ENCODE data around the gene C6orf136. TPM values are rescaled to one million over a fixed set of nuclear protein-coding genes. Genes with fewer than 3 reads are reported as not detected.

Gene C6orf136
- polyA plus RNA-seq, 1 donor (not counting 4 experiments of a cell fraction or from before 2014, with no cell fraction given), result 7.8 TPM

GRCh38 chr6:30600451-30600961, 46.4 kb upstream of the C6orf136 start:
- H3K4me3 ChIP-seq (ENCODE audit: control insufficient read depth in 2 of 3, extremely low read depth in 1 of 3, insufficient read depth in 2 of 3, low read depth in 1 of 3, low read length in 3 of 3), result no peak overlapping the region
- no peaks in the 10 kb centered on the region for H3K27me3 ChIP-seq (ENCODE audit: control insufficient read depth, extremely low read depth, insufficient read depth, low read length)
- DNase-seq (ENCODE audit: low read depth, low spot score), result no peak
- H3K27ac ChIP-seq (ENCODE audit: control insufficient read depth, insufficient read depth, low read length), result no peak overlapping the region
- FAIRE-seq, result no peak
- H3K36me3 ChIP-seq (ENCODE audit: control insufficient read depth in 2 of 2, extremely low read depth in 1 of 2, insufficient read depth in 2 of 2, low read length in 2 of 2), result peaks cover 35 to 40% of the 10 kb centered on the region in 2 experiments
- no peak overlapping the region for H3K9ac ChIP-seq (ENCODE audit: control insufficient read depth, extremely low read depth, insufficient read depth, low read length)
- no peaks in the 10 kb centered on the region for H3K9me1 ChIP-seq (ENCODE audit: control insufficient read depth, extremely low read depth, insufficient read depth, low read length)
- dilution Hi-C loops (cut with MboI; ENCODE audit: extremely low pct_ligation_motif_present, low sequenced_read_pairs), result no loop called here
- no peak overlapping the region for H2AFZ ChIP-seq (ENCODE audit: control insufficient read depth, low read length)
- H4K20me1 ChIP-seq (ENCODE audit: control insufficient read depth, extremely low read depth, insufficient read depth, low read length), result no peaks in the 10 kb centered on the region
- no peak overlapping the region for H3K4me2 ChIP-seq (ENCODE audit: control insufficient read depth, extremely low read depth, insufficient read depth, low read depth, low read length)
- no peaks in the 10 kb centered on the region for H3K4me1 ChIP-seq (ENCODE audit: control insufficient read depth, extremely low read depth, insufficient read depth, low read length)
- no peak for TF ChIP-seq CTCF (optimal IDR thresholded peaks at IDR 0.05 in 1 of 3, IDR thresholded peaks at IDR 0.05 in 1 of 3, conservative IDR thresholded peaks at IDR 0.05 in 1 of 3; ENCODE audit: extremely low read depth in 1 of 3, insufficient read depth in 2 of 3, low read length in 3 of 3)
- no peak for TF ChIP-seq EZH2 (IDR thresholded peaks at IDR 0.05; ENCODE audit: low read length)
- H3K79me2 ChIP-seq (ENCODE audit: control insufficient read depth, insufficient read depth, low read length), result no peaks in the 10 kb centered on the region
- H3K9me3 ChIP-seq (ENCODE audit: control insufficient read depth, low read depth, low read length), result no peaks in the 10 kb centered on the region

DNA sequence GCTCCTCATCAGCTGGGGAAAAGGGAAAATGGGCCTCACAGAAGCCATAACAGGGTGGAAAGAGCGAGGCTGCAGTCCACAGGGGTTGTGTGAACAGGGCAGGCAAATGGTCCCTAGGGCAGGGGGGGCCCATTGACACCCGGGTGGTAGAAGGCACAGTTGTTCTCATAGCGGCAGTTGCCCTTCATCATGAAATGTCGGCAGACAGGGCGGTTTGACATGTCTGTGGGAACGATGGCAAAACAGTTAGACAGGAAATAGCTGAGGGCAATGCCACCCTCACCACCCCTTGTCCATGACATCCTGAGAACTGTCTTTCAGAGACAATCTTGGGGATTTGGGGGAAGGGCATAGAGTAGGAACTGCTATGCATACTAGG, 45.5 kb upstream of the C6orf136 start:
- no peak for FAIRE-seq

More for the DNA sequence above, 45.5 kb upstream of the C6orf136 start:
- dilution Hi-C loops (cut with MboI; ENCODE audit: extremely low pct_ligation_motif_present, low sequenced_read_pairs), result no loop called here
- Histone ChIP-seq H4K20me1 (ENCODE audit: control insufficient read depth, extremely low read depth, insufficient read depth, low read length) (no peaks in the 10 kb centered on the region), H3K27me3 (ENCODE audit: control insufficient read depth, extremely low read depth, insufficient read depth, low read length) (no peaks in the 10 kb centered on the region), H3K4me2 (ENCODE audit: control insufficient read depth, extremely low read depth, insufficient read depth, low read depth, low read length) (no peak overlapping the region), H3K36me3 (ENCODE audit: control insufficient read depth in 2 of 2, extremely low read depth in 1 of 2, insufficient read depth in 2 of 2, low read length in 2 of 2) (peaks cover 41 to 48% of the 10 kb centered on the region in 2 experiments), H2AFZ (ENCODE audit: control insufficient read depth, low read length) (no peak overlapping the region), H3K9me3 (ENCODE audit: control insufficient read depth, low read depth, low read length) (no peaks in the 10 kb centered on the region), H3K79me2 (ENCODE audit: control insufficient read depth, insufficient read depth, low read length) (no peaks in the 10 kb centered on the region), H3K4me1 (ENCODE audit: control insufficient read depth, extremely low read depth, insufficient read depth, low read length) (no peaks in the 10 kb centered on the region), H3K9ac (ENCODE audit: control insufficient read depth, extremely low read depth, insufficient read depth, low read length) (no peak overlapping the region), H3K9me1 (ENCODE audit: control insufficient read depth, extremely low read depth, insufficient read depth, low read length) (no peaks in the 10 kb centered on the region), H3K4me3 (ENCODE audit: control insufficient read depth in 2 of 3, extremely low read depth in 1 of 3, insufficient read depth in 2 of 3, low read depth in 1 of 3, low read length in 3 of 3) (no peak overlapping the region), H3K27ac (ENCODE audit: control insufficient read depth, insufficient read depth, low read length) (no peak overlapping the region)
- no peak for DNase-seq (ENCODE audit: low read depth, low spot score)
- TF ChIP-seq CTCF (optimal IDR thresholded peaks at IDR 0.05 in 1 of 3, IDR thresholded peaks at IDR 0.05 in 1 of 3, conservative IDR thresholded peaks at IDR 0.05 in 1 of 3; ENCODE audit: extremely low read depth in 1 of 3, insufficient read depth in 2 of 3, low read length in 3 of 3) (no peak), EZH2 (IDR thresholded peaks at IDR 0.05; ENCODE audit: low read length) (no peak)

All from keratinocyte (primary cell).